Thyroid gland (tissue), 4 donors: ENCODE data around the gene NPR1.

Experiments
- POLR2A ChIP-seq, 2 donors: fragments of 450-650 bp; IDR thresholded peaks; one replicate each; pipeline ENCODE4 v1.6.1; 2017; ENCODE audit warnings: antibody characterized with exemption in 2 of 2, mild to moderate bottlenecking in 2 of 2, moderate library complexity in 1 of 2
- TF ChIP-seq, protein P1 (sequence below), 6 experiments: fragments of 200-600 bp in 3 of 6; fragments of 450-650 bp in 3 of 6; sonication (generic) in 3 of 6; IDR thresholded peaks; one replicate each; pipeline ENCODE4 v1.5.1; 2016 to 2019; ENCODE audit warnings: antibody characterized with exemption in 6 of 6, mild to moderate bottlenecking in 2 of 6, inconsistent platforms in 1 of 6, moderate library complexity in 1 of 6

DNA sequence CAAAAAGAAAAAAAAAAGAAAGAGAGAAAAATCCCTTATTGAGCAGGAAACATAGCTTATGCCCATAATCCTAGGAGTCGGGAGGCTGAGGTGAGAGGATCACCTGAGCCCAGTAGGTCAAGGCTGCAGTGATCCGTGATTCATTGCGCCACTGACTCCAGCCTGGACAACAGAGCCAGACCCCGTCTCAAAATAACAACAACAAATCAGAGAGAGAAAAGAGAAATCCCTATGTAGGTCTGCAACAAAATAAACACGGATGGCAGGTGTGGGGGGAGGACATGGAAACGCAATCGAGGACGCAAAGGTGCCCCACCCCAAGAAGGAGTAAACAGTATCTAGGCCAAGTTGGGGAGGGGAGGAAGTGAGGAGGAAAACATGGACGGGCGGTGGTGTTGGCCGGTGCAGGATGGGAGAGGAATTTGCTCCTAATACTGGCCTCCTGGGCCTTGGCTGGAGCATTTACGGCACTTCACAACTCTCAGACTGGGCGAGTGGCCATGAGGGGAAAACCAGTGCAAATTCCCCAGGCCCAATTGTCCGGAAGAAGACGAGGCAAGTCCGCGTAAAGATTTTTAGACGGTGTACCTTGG lies 45.2 kb upstream of the NPR1 start:
- TF ChIP-seq, protein P1, sequence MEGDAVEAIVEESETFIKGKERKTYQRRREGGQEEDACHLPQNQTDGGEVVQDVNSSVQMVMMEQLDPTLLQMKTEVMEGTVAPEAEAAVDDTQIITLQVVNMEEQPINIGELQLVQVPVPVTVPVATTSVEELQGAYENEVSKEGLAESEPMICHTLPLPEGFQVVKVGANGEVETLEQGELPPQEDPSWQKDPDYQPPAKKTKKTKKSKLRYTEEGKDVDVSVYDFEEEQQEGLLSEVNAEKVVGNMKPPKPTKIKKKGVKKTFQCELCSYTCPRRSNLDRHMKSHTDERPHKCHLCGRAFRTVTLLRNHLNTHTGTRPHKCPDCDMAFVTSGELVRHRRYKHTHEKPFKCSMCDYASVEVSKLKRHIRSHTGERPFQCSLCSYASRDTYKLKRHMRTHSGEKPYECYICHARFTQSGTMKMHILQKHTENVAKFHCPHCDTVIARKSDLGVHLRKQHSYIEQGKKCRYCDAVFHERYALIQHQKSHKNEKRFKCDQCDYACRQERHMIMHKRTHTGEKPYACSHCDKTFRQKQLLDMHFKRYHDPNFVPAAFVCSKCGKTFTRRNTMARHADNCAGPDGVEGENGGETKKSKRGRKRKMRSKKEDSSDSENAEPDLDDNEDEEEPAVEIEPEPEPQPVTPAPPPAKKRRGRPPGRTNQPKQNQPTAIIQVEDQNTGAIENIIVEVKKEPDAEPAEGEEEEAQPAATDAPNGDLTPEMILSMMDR (IDR thresholded peaks at IDR 0.05): peak in 1 of 6 experiments; percentile 5
- no peak for TF ChIP-seq POLR2A (IDR thresholded peaks at IDR 0.05)
